Peyer's patch (tissue), 4 donors: ENCODE measurements around the gene SPATS2. TPM values are rescaled to one million over a fixed set of nuclear protein-coding genes. Genes with fewer than 3 reads are reported as not detected.

Experiments
- DNase-seq, 3 donors: peaks; one replicate each; pipeline ENCODE4 v3.0.0-alpha.2; 2017 to 2019
- H3K27ac ChIP-seq, 4 donors: fragments of 200-600 bp; sonication (generic); one replicate each; pipeline ENCODE4 v1.5.1; 2016 to 2019
- H3K27me3 ChIP-seq, 2 donors: fragments of 200-600 bp; sonication (generic); one replicate each; pipeline ENCODE4 v1.5.1; 2019
- H3K36me3 ChIP-seq, 3 donors: fragments of 200-600 bp; sonication (generic); one replicate each; pipeline ENCODE4 v1.5.1; 2016 to 2019
- H3K4me1 ChIP-seq, 4 donors: fragments of 200-600 bp; sonication (generic); one replicate each; pipeline ENCODE4 v1.5.1; 2016 to 2019
- H3K4me3 ChIP-seq, 4 donors: fragments of 200-600 bp; sonication (generic); 1 replicate in 3 of 4; 2 replicates in 1 of 4; pipeline ENCODE4 v1.5.1; 2016 to 2019; ENCODE audit warnings: mild to moderate bottlenecking in 1 of 4
- H3K9me3 ChIP-seq, 4 donors: fragments of 200-600 bp; sonication (generic); one replicate each; pipeline ENCODE4 v1.5.1; 2016 to 2019; ENCODE audit warnings: mild to moderate bottlenecking in 1 of 4
- POLR2A ChIP-seq, 2 donors: fragments of 450-650 bp; IDR thresholded peaks; one replicate each; pipeline ENCODE4 v1.5.1; 2017; ENCODE audit warnings: antibody characterized with exemption in 2 of 2, mild to moderate bottlenecking in 2 of 2, moderate library complexity in 2 of 2
- small RNA-seq, 2 donors: library from RNA; depleted of rRNA; stranded (forward); fragments of <200 nt; gene quantifications; one replicate each; pipeline ENCODE3, GENCODE V24; 2016
- total RNA-seq, 4 donors: library from RNA; depleted of rRNA; stranded (reverse); fragments of >200 nt; gene quantifications; one replicate each; pipeline ENCODE4 v1.1.0, GENCODE V29; 2016
- TF ChIP-seq, protein P1 (sequence below), 6 experiments: fragments of 450-650 bp in 4 of 6; fragments of 200-600 bp in 2 of 6; sonication (generic) in 1 of 6; IDR thresholded peaks; one replicate each; pipeline ENCODE4 v1.5.1; 2017 to 2019; ENCODE audit warnings: antibody characterized with exemption in 6 of 6, mild to moderate bottlenecking in 3 of 6, moderate library complexity in 1 of 6

The SPATS2 gene
- total RNA-seq, 4 donors from 2014 or later: 20.2 to 49.5 (median 24.8) TPM

DNA sequence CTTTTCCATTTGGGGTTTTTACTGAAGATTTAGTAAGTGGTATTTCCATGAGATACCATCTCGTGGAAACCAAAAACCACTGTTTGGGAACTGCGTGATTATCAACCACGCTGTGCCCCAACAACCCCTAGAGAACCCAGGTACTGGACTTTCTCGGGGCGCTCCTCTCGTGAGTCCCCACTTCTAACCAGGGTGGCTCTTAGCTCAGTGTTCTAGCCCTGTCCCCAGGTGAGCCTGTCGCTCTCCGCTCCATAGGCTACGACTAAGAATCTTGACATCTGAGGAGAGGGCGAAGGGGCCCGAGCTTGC is 200.0 kb downstream of the SPATS2 start:
- Histone ChIP-seq H3K9me3 (no peaks in the 10 kb centered on the region), H3K4me1 (peaks cover 0 to 19% (median 4%) of the 10 kb centered on the region in 4 donors), H3K4me3 (peak overlapping the region; percentile 72 to 86 (median 78)), H3K36me3 (peaks cover 0 to 33% (median 0%) of the 10 kb centered on the region in 3 donors), H3K27ac (peak overlapping the region; percentile 86 to 93 (median 90)), H3K27me3 (no peaks in the 10 kb centered on the region)
- no peak for DNase-seq
- TF ChIP-seq, protein P1, sequence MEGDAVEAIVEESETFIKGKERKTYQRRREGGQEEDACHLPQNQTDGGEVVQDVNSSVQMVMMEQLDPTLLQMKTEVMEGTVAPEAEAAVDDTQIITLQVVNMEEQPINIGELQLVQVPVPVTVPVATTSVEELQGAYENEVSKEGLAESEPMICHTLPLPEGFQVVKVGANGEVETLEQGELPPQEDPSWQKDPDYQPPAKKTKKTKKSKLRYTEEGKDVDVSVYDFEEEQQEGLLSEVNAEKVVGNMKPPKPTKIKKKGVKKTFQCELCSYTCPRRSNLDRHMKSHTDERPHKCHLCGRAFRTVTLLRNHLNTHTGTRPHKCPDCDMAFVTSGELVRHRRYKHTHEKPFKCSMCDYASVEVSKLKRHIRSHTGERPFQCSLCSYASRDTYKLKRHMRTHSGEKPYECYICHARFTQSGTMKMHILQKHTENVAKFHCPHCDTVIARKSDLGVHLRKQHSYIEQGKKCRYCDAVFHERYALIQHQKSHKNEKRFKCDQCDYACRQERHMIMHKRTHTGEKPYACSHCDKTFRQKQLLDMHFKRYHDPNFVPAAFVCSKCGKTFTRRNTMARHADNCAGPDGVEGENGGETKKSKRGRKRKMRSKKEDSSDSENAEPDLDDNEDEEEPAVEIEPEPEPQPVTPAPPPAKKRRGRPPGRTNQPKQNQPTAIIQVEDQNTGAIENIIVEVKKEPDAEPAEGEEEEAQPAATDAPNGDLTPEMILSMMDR (IDR thresholded peaks at IDR 0.05): no peak
- TF ChIP-seq POLR2A (IDR thresholded peaks at IDR 0.05): no peak

GRCh38 chr12:49567611-49568441 is 200.6 kb downstream of the SPATS2 start, which contains the start of gene MCRS1:
MCRS1 (minus strand) TSS chr12:49568142; CDS start chr12:49566731, 1,411 bp downstream.
- peaks cover 0 to 28% (median 0%) of the 10 kb centered on the region in 3 donors for H3K36me3 ChIP-seq
- H3K9me3 ChIP-seq: no peaks in the 10 kb centered on the region
- peak; percentile 90 to 96 (median 93) for DNase-seq
- H3K27me3 ChIP-seq: no peaks in the 10 kb centered on the region
- TF ChIP-seq, protein P1 (IDR thresholded peaks at IDR 0.05): no peak
- TF ChIP-seq POLR2A (IDR thresholded peaks at IDR 0.05): peak; percentile 64 to 76
- peaks cover 0 to 19% (median 4%) of the 10 kb centered on the region in 4 donors for H3K4me1 ChIP-seq
- peak within 1 kb of the TSS; percentile 72 to 86 (median 78) for H3K4me3 ChIP-seq
- H3K27ac ChIP-seq: peak within 1 kb of the TSS; percentile 86 to 93 (median 90)

DNA sequence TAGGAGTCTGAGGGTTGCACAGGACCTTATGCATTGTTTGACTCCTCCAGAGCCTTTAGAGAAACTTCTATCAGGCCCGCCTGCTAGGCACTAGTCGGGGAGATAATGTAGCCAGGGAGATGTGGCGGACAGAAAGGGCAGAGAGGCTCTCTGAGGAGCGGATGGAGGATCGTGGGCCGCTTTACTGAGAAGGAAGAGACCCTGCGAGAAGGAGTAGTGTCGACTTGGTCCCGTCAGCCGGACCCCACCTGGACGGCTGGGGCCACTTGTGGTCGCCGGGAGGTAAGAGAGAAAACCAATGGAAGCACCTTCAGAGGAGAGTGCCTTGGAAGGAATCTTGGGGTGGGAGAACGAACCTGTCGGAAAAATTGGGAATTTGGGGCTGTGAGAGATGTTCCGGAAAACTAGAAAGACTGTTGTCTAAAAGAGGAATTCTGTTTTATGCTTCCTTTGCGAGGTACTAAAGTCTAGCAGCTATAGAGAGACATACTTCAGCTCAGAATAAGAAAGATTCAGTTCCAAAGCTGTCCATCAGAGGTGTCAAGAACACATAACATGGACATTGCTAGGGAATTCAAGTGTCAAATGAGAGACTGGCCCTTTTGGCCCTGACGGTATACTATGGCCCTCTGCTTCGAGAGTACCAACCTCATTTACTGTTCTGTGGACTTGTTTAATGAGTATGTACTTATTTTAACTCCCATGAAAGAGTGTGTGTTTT is 201.3 kb downstream of the SPATS2 start:
- DNase-seq: no peak
- peak overlapping the region; percentile 72 to 86 (median 78) for H3K4me3 ChIP-seq
- peaks cover 0 to 19% (median 4%) of the 10 kb centered on the region in 4 donors for H3K4me1 ChIP-seq
- H3K36me3 ChIP-seq: peaks cover 0 to 20% (median 0%) of the 10 kb centered on the region in 3 donors
- H3K27ac ChIP-seq: peak overlapping the region; percentile 86 to 93 (median 90)
- no peaks in the 10 kb centered on the region for H3K9me3 ChIP-seq
- H3K27me3 ChIP-seq: no peaks in the 10 kb centered on the region
- TF ChIP-seq, protein P1 (IDR thresholded peaks at IDR 0.05): peak in 1 of 6 experiments; percentile 3
- TF ChIP-seq POLR2A (IDR thresholded peaks at IDR 0.05): no peak

Small RNA genes lying within 50 kb of the gene (small RNA-seq; reads per million reads assigned to genes)
- 0 reads per million in 2 donors for gene AC125611.1

Other genes with a start within 250 kb of the SPATS2 start
- gene TUBA1B, start 236.1 kb upstream of the SPATS2 start, total RNA-seq: 100 to 1,000 TPM; 154 to 578 (median 243) TPM
- 10 to 100 TPM; 16.5 to 50.3 (median 37.0) TPM for gene TUBA1A, start 178.4 kb upstream of the SPATS2 start, total RNA-seq
- 100 to 1,000 TPM; 143 to 442 (median 276) TPM for gene TUBA1C, start 102.4 kb upstream of the SPATS2 start, total RNA-seq
- 1 to 10 TPM in 3 of 4 donors, not detected in 1; 6.4 to 8.8 (median 6.5) TPM for gene PRPH, start 72.3 kb upstream of the SPATS2 start, total RNA-seq
- gene TROAP, start 44.2 kb upstream of the SPATS2 start, total RNA-seq: 10 to 100 TPM in 2 of 4 donors, 1 to 10 TPM in 2; 8.0 to 28.1 (median 10.2) TPM
- gene C1QL4, start 30.3 kb upstream of the SPATS2 start, total RNA-seq: not detected
- gene DNAJC22, start 20.6 kb upstream of the SPATS2 start, total RNA-seq: 10 to 100 TPM in 3 of 4 donors, 1 to 10 TPM in 1; 5.0 to 57.8 (median 56.4) TPM
- under 1 TPM in 2 of 4 donors, not detected in 2; 0.57 to 0.83 TPM for gene KCNH3, start 171.6 kb downstream of the SPATS2 start, total RNA-seq
- 100 to 1,000 TPM in 1 of 4 donors, 10 to 100 TPM in 3; 68.0 to 107 (median 85.6) TPM for gene MCRS1, start 200.7 kb downstream of the SPATS2 start, total RNA-seq
- 1 to 10 TPM in 1 of 4 donors, under 1 TPM in 1, not detected in 2; 0.35 to 1.0 TPM for gene FAM186B, start 238.2 kb downstream of the SPATS2 start, total RNA-seq